Activated CD4-positive, CD25-positive, alpha-beta regulatory T cell treated with anti-CD3 and anti-CD28 coated beads, Interleukin-2, amount 50 U/mL, for 72 hours (primary cell): ENCODE results near the gene POLR3GL.

ENCODE experiments used
- DNase-seq: peaks from one replicate; pipeline ENCODE4 v3.0.0; 2021

POLR3GL gene

GRCh38 chr1:145951526-145951925 is 13.0 kb upstream of the POLR3GL start:
- DNase-seq: no peak

GRCh38 chr1:145952903-145953302 is 11.6 kb upstream of the POLR3GL start:
- no peak for DNase-seq

GRCh38 chr1:145953861-145954260 is 10.6 kb upstream of the POLR3GL start:
- no peak for DNase-seq

DNA sequence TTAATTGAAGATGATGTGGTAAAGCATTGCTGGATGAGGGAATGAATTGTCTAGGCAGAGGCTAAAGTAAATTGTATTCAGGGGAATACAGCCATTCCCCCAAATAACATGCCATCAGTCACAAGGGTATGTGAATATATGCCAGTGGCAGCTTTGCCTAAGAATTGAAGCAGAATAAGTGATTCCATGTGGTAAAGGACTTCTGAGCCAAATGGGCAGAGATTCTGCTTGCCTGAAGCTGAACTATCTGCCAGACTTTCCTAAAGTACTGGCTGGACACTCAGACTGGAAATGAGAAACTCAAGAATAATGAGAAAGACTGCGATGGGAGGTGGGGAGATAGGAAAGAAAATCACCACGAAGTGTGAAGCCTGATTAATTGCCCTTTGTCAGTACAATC is 9.1 kb upstream of the POLR3GL start:
- DNase-seq: no peak

- no peak for DNase-seq
Measured at GRCh38 chr1:145956361-145956760, 8.1 kb upstream of the POLR3GL start.

DNA sequence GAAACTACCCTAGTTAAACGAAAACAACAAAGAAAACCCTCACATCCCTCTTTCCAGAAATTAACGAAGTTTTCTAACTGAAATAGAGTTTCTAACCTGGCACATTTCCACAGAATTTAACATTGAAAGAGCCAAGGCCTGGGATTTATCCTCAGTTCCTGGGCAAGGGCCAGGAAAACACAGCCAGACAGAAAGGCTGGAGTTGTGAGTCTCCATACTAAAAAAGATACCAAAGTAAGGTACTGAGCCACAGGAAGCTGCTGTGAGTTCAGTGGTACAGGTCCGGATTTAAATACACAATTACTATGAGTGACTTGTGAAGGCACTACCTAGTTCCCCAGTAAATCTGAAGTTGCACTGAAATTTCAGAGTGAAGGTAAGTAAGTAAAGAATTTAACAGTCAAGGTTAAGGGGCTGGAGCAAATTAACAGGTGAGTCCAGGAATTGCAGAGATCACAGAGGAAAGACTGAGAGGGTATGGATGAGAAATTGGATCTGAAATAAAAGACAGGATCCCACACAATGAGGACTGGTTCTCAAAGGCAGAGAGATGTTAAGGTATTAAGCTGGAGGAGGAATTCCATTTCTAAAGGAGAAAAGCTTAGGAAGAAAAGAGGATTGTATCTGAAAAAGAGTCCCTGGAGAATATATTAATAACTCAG is 7.6 kb upstream of the POLR3GL start:
- DNase-seq: no peak

DNA sequence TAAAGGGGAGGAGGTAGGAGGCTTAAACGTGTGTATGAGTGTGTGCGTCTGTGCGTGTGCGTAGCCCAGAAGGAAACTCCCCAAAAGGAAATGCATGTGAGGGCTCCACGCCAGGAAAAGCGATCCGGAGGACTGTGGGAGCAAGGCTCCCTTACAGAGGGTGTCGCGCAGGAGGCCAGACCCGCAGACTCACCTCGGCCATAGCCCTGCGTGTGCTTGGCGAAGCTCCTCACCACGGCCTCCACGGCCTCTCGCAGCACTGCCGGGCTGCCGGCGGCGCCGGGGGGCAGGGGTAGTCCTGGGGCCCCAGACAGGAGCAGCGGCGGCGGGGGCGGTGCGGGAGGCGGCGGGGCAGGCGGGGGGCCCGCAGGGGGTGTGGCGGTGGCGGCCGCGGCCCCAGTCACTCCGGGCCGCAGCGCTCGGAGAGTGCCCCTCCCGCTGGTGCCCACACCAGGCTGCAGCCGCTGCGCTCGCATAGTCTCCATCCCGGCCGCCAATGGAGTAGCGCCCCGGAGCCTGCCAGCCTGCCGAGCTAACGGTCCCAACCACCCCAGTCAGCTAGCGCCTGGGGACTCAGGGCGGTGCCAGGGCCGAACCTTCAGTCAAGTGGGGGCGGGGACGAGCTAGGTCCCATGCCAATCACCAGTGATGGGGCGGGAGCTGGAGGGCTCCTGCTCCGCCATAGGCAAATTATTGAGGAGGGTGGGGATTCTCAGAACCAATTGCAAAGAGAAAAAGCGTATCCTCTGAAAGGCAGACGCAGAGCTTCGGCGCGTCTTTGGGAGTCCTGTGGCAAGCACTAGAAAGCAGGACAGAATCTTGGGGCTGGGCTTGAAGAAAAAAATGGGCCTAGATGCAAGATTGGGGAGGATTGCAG is 6.8 kb upstream of the POLR3GL start, which contains the start of gene LIX1L:
LIX1L (minus strand) TSS at position 575 of the 877 bp plus-strand sequence; CDS start at position 485, 90 bp downstream.
- DNase-seq: peak; percentile 92

DNA sequence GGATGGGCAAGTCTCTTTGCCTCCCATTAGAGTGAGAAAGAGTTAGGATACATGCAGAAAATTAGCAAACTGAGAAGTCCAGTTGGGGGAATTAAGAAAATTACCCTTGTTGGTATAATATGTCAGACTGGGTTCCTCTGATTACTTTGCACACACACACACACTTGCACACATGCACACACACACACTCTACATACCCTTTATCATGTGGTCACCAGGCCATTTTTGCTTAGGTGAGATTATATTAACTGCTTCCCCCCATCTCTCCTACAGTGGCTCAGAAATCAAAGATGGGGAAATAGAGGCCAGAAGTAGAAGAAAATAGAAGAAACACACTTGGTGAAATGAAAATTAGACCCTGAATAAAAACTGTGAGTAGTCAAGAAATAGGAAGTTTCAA is 5.8 kb upstream of the POLR3GL start:
- no peak for DNase-seq

DNA sequence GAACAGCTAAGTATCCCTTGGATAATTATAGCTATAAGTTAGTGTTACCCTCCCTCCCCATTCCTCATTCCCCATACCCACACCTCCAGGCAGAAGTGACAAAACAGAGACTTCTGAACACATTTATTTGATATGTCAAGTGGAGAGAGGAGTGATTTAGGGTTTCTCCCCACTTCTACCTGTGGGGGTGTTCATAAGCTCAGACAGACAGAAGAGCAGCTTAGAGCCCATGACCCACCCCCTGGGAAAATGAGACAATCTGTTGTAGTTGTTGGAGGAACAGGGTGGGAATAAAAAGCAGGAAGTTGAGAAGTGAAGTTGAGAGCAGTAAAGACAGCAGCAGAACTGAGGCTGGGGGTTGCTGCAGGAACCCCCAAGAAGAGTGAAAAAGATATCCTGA is 5.2 kb upstream of the POLR3GL start:
- no peak for DNase-seq

- DNase-seq: no peak
Measured at GRCh38 chr1:145959957-145960467, 4.5 kb upstream of the POLR3GL start.

GRCh38 chr1:145960468-145961108 is 3.9 kb upstream of the POLR3GL start:
- peak; percentile 45 for DNase-seq

DNA sequence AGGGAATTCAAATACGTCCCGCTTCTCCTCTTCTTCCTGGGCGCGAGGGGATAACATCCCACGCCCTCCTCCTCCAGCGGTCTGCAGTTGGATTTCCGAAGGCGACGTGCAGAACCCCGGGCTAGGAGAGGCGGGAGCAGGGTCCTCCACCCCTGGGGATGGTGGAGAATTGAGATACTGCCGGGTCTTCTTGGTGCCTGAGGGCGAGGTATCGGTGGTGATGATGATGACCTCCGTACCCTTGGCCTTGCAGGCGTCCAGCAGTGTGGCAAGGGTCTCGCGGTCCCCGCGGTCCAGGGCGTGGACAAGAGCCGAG is 3.4 kb upstream of the POLR3GL start:
- DNase-seq: no peak

DNA sequence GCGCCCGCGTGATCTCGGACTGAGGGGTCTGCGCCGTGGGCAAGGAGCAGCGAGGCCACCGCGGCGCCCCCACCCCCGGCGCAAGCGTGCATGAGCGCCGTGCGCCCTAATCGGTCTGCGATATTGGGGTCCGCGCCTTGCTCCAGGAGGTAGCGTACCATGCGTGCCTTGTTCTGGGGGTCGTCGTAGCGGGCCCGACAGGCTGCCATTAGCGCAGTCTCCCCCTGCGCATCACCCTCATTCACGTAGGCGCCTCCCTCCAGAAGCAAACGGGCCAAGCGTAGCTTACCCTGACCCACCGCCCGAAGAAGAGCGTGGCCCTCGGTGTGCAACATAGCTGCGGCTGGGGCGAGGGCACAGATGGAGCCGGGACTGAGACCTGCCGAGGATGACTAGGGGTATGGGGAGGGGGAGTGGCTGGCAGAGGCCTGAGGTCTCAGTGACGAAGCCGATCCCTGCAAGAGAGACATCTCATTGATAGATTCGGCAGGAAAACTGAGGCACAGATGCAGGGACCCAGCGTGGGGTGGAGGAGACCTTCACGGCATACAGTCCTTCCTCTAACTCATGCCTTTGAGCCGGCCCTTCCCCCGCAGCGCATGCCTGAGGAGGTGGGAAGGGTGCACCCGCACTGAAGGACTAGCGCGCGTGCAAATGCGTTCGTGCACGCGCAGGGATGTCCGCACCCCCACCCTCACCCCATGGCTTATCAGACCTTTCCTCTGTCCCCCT is 2.9 kb upstream of the POLR3GL start:
- peak; percentile 47 for DNase-seq

GRCh38 chr1:145962157-145963102 is 2.1 kb upstream of the POLR3GL start:
- no peak for DNase-seq

DNA sequence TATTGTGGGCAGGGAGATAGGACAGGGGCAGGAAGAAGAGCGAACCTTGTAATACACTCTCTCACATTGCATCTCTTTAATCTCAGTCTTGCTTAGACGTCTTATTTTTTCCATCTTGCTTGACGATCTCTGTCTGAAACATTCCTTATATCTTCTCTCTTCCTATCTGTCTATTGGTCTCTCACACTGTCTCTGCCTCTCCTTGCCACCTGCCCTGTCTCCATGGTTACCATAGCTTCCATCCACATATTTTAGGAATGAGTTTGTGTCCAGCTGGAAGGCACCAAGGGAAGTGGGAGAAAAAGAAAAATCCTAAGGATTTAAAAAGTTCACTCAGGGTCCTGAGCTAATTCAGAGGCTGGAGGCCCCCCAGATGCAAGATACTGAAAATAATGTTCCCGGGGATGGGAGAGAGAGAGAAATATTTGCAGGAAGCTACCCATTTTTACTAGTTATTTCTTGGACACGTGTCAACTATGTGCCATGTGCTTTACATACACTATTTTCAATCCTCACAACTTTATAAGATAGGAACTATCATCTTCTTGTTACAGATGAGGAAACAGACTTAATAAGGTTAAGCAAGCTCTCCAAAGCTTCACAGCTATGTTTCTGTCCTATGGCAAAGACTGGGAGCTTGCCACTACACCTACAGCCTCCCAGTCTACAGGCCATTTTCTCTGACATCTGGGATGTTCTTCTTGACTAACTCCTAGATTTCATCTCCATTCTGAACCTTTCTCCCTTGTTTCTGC is 1.0 kb upstream of the POLR3GL start:
- no peak for DNase-seq

DNA sequence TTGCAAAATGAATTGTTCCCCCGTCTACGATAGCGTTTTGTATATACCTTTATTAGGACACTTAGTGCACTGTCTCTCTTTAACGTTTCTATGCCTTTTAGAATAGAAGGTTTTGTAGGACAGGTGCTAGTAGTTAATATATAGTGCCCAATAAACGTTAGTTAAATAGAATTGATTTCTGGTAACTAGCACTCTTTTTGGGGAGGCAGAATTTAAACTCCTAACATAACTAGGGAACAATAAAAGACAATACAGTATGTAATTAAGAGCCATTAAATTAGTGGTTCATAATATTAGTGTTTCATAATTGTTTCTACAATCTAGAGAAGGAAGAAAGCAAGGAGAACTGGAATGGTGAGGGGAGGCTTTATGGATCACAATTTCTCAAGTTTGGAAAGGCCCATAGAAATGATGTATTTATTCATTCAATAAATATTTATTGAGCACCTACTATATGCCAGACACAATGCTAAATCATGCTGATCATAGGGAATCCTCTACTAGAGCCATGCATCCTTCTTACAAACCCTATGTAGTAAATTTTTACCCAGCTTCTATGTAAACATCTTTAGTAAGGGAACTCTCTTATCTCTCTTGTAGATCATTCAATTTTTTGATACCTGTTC is 742 bp downstream of the POLR3GL start:
- DNase-seq: no peak

- no peak for DNase-seq
Measured at GRCh38 chr1:145967288-145967687, 2.8 kb downstream of the POLR3GL start.

- DNase-seq: no peak
Measured at GRCh38 chr1:145972580-145972979, 8.1 kb downstream of the POLR3GL start.

GRCh38 chr1:145974721-145975120 is 10.2 kb downstream of the POLR3GL start:
- DNase-seq: no peak

- DNase-seq: no peak
Measured at GRCh38 chr1:145975216-145975615, 10.7 kb downstream of the POLR3GL start.

DNA sequence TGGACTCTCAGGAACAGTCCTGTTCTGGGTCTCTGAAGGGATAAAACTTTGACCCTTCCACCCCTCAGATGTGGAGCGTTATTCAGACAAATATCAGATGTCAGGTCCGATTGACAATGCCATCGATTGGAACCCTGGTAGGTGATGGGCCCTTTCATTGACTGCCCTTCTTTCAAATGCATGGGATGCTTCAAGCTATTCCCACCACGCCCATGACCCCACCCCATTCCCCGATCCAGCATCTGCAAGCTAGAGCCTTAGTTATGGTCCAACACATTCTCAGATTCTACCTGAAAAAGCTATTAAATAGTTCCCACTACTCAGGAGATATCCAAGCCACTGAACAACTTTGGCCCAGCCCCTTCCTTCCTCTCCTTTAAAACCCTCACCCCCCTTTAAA is 12.5 kb downstream of the POLR3GL start:
- no peak for DNase-seq
